Right atrium auricular region (tissue), 2 donors: ENCODE measurements around the gene IGSF9B. TPM values are rescaled to one million over a fixed set of nuclear protein-coding genes. Genes with fewer than 3 reads are reported as not detected.

Experiments
- DNase-seq: peaks from one replicate; pipeline ENCODE4 v3.0.0-alpha.2; 2019; ENCODE audit warnings: low spot score
- H3K27ac ChIP-seq, 2 donors: fragments of 200-600 bp; sonication (generic); 1 replicate in 1 of 2; 2 replicates in 1 of 2; pipeline ENCODE4 v1.5.1; 2016 to 2019
- H3K27me3 ChIP-seq, 2 donors: fragments of 200-600 bp; sonication (generic); one replicate each; pipeline versions ENCODE4 v1.5.1 to v1.6.0; 2017 to 2019
- H3K36me3 ChIP-seq: fragments of 200-600 bp; sonication (generic); one replicate; pipeline ENCODE4 v1.5.1; 2016
- H3K4me1 ChIP-seq, 2 donors: fragments of 200-600 bp; sonication (generic); one replicate each; pipeline versions ENCODE4 v1.5.1 to v1.6.0; 2017 to 2019
- H3K4me3 ChIP-seq, 2 donors: fragments of 200-600 bp; sonication (generic); 1 replicate in 1 of 2; 2 replicates in 1 of 2; pipeline ENCODE4 v1.5.1; 2017 to 2019; ENCODE audit warnings: mild to moderate bottlenecking in 1 of 2, moderate library complexity in 1 of 2
- H3K9me3 ChIP-seq, 2 donors: fragments of 200-600 bp; sonication (generic); one replicate each; pipeline ENCODE4 v1.5.1; 2019
- total RNA-seq, 2 donors: library from RNA; depleted of rRNA; stranded (reverse); fragments of >200 nt; gene quantifications; one replicate each; pipeline ENCODE4 v1.1.0, GENCODE V29; 2016
- TF ChIP-seq, protein P1 (sequence below), 2 donors: fragments of 200-600 bp; sonication (generic); IDR thresholded peaks; one replicate each; pipeline ENCODE4 v1.5.1; 2019; ENCODE audit warnings: antibody characterized with exemption in 2 of 2

The IGSF9B gene
- total RNA-seq, 2 donors from 2014 or later = 17.2 to 32.1 TPM

DNA sequence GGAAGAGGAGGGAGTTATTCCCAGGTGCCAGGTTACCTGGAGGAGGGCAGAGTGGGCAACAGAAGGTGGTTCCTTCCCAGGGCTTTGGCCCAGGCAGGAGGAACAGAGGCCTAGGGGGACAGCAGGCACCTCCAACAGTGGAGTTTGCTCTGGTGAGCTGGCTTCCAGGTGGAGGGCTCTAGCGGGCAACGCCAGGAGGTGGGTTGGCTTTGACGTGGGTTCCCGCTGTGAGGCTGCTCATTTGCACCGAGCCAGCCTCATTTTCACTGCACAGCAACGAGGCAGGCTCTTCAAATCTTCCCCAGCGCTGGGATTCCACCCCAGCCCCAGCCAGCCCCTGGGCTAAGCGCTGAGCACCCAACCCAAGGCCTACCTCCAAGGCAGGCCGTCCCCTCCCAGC lies 8.1 kb downstream of the IGSF9B start:
- Histone ChIP-seq H3K36me3 (peaks cover 8% of the 10 kb centered on the region), H3K4me3 (no peak overlapping the region), H3K27ac (peak overlapping the region; percentile 91 to 92), H3K27me3 (no peaks in the 10 kb centered on the region), H3K9me3 (no peaks in the 10 kb centered on the region), H3K4me1 (peaks cover 0 to 100% of the 10 kb centered on the region in 2 donors)
- no peak for DNase-seq
- TF ChIP-seq, protein P1, sequence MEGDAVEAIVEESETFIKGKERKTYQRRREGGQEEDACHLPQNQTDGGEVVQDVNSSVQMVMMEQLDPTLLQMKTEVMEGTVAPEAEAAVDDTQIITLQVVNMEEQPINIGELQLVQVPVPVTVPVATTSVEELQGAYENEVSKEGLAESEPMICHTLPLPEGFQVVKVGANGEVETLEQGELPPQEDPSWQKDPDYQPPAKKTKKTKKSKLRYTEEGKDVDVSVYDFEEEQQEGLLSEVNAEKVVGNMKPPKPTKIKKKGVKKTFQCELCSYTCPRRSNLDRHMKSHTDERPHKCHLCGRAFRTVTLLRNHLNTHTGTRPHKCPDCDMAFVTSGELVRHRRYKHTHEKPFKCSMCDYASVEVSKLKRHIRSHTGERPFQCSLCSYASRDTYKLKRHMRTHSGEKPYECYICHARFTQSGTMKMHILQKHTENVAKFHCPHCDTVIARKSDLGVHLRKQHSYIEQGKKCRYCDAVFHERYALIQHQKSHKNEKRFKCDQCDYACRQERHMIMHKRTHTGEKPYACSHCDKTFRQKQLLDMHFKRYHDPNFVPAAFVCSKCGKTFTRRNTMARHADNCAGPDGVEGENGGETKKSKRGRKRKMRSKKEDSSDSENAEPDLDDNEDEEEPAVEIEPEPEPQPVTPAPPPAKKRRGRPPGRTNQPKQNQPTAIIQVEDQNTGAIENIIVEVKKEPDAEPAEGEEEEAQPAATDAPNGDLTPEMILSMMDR (IDR thresholded peaks at IDR 0.05) = no peak

DNA sequence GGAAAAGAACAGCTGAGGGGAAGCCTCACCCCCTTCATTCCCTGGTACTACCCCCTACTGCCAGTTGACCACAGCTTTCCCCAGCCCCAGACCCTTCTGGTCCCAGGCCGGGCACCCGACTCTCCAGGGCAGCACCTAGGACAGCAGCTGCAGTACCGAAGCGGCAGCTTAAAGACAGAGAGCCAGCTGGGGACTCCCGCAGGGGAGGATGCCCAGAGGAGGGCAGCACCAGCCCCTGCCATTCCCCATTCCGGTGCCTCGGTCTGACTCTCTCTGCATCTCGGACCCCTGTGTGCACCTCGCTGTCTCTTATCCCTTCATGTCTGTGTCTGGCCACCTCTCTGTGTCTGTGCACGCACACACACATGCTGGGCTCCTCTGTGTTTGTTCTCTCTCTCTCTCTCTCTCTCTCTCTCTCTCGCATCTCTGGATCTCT lies 9.4 kb downstream of the IGSF9B start:
- H3K27ac ChIP-seq = peak overlapping the region; percentile 85 to 91
- H3K4me3 ChIP-seq = no peak overlapping the region
- H3K36me3 ChIP-seq = peaks cover 14% of the 10 kb centered on the region
- no peak for DNase-seq
- TF ChIP-seq, protein P1 (IDR thresholded peaks at IDR 0.05) = peak in 1 of 2 donors; percentile 67
- H3K27me3 ChIP-seq = no peaks in the 10 kb centered on the region
- peaks cover 0 to 87% of the 10 kb centered on the region in 2 donors for H3K4me1 ChIP-seq
- H3K9me3 ChIP-seq = no peaks in the 10 kb centered on the region

DNA sequence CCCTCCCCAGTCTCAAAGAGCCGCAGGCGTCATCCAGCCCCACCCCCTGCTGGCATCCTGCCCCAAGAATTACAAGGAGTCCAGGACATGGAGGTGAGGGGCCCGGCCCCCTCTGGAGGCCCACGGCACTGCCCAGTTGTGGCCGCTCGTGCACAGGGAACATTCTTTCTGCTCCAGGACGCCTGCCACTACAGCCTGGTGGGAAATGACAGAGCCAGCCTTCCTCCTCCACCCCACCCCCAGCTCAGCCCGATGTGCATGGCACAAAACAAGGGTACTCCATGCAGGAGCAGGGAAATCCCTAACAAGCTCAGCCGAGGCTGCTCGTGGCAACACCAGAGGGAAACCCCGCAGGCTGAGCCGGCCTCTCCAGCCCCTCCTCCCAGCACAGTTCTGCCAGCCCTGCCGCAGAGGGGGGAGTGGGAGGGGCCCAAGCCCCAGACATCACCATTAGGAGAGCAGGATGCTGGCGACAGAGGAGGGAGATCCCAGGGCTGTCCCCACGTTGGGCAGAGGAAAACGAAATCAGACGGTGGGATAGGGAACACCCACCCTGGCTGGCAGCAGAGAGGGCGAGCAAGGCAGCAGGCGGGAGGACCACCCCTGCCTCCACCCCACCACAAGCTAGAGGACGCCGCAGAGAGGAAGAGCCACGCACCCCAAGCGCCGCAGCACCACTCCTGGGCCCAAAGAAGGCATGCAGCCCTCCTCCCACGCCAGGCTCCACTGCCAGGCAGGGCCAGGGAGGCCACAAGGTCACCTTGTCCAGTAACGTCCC lies 10.0 kb downstream of the IGSF9B start:
- peaks cover 0 to 81% of the 10 kb centered on the region in 2 donors for H3K4me1 ChIP-seq
- peak overlapping the region in 1 of 2 donors; percentile 18 for H3K4me3 ChIP-seq
- no peaks in the 10 kb centered on the region for H3K27me3 ChIP-seq
- no peak for DNase-seq
- TF ChIP-seq, protein P1 (IDR thresholded peaks at IDR 0.05) = no peak
- H3K27ac ChIP-seq = peak overlapping the region; percentile 85 to 91
- no peaks in the 10 kb centered on the region for H3K9me3 ChIP-seq
- H3K36me3 ChIP-seq = peaks cover 18% of the 10 kb centered on the region

DNA sequence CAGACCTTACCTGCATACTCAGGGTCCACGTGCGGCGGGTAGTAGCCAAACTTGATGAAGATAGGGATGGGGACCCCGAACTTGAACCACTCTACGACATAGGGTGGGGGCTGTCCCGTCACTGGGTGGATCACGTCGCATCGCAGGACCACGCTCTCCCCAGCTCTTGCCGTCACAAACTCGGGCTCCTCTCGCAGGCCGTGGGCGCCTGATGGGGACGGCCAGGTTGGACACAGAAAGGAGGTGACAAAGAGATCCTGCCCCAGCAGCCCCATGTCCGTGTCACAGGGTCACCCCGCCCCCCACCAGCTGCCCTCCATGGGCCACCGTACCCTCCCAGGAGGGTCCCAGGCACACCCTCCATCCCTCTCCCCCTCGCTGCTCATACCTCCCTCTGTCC lies 10.7 kb downstream of the IGSF9B start:
- peak overlapping the region; percentile 85 to 91 for H3K27ac ChIP-seq
- no peaks in the 10 kb centered on the region for H3K9me3 ChIP-seq
- peaks cover 18% of the 10 kb centered on the region for H3K36me3 ChIP-seq
- peak overlapping the region in 1 of 2 donors; percentile 18 for H3K4me3 ChIP-seq
- peaks cover 0 to 74% of the 10 kb centered on the region in 2 donors for H3K4me1 ChIP-seq
- no peaks in the 10 kb centered on the region for H3K27me3 ChIP-seq
- no peak for DNase-seq
- TF ChIP-seq, protein P1 (IDR thresholded peaks at IDR 0.05) = no peak

DNA sequence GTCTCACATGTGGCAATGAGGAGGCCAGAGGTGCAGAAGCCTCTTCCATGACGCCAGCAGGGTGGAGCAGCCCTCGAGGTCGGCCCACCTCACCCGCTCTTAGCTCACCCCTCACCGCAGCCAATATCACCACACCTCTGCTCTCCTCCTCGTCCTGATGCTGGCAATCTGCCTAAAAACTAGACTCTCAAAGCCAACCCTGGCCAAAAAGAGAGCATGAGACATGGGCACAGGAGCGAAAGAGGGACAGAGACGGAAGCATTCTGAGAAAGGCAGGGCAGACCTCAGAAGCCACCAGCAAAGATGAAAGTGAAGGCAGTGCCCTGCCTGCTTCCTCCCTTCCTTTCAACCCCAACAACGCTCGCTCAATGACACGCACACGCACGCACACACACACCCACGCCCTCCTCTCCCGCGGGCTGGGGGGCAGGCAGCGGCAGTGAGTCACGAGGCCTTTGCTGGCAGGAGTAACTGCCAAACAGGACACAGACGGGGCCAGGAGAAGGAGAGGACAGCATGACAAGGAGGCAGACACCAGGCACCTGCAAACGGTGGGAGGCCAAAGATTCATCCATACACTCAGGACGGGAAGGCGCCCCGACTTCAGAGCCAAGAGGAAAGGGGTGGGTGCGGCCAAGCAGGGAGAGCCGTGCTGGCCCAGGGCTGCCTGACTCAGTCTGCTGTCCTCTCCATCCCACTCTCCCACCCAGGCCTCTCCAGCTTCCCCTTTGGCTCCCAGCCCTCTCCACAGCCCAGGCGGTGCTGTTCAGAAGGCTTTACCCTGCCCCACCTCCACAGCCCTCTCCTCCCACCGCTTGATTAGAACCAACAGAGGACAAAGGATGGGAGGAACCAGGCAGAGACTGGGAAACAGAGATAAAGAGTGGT lies 11.4 kb downstream of the IGSF9B start:
- Histone ChIP-seq H3K4me1 (peaks cover 0 to 67% of the 10 kb centered on the region in 2 donors), H3K4me3 (peak overlapping the region in 1 of 2 donors; percentile 18), H3K27me3 (no peaks in the 10 kb centered on the region), H3K9me3 (no peaks in the 10 kb centered on the region), H3K36me3 (peaks cover 18% of the 10 kb centered on the region), H3K27ac (peak overlapping the region; percentile 85 to 91)
- peak; percentile 85 for DNase-seq
- TF ChIP-seq, protein P1 (IDR thresholded peaks at IDR 0.05) = no peak
